HG03469 (cell line): ENCODE results near the gene ARL5A.

Experiments used
- ATAC-seq: cut with Tn5 transposase; IDR thresholded peaks from one replicate; pipeline ENCODE4 v1.9.1; 2021; ENCODE audit warnings: mild to moderate bottlenecking, moderate library complexity, moderate number of reproducible peaks; ENCODE audit not compliant: unreplicated experiment

The ARL5A gene

GRCh38 chr2:151841047-151841424 is 12.8 kb upstream of the ARL5A start:
- ATAC-seq = no peak

- peak; percentile 99 for ATAC-seq
These were observed 12.2 kb upstream of the ARL5A start for GRCh38 chr2:151840216-151841046.

GRCh38 chr2:151837926-151838325 is 9.7 kb upstream of the ARL5A start:
- no peak for ATAC-seq

GRCh38 chr2:151833984-151834383 is 5.8 kb upstream of the ARL5A start:
- peak; percentile 62 for ATAC-seq

GRCh38 chr2:151830961-151831360 is 2.7 kb upstream of the ARL5A start:
- no peak for ATAC-seq

GRCh38 chr2:151828890-151829324 is 686 bp upstream of the ARL5A start:
- no peak for ATAC-seq

- ATAC-seq = peak; percentile 2
These were observed 568 bp downstream of the ARL5A start for GRCh38 chr2:151827564-151828142.

GRCh38 chr2:151826737-151827157 is 1.5 kb downstream of the ARL5A start:
- ATAC-seq = no peak

- ATAC-seq = no peak
These were observed 3.3 kb downstream of the ARL5A start for GRCh38 chr2:151824886-151825285.

- ATAC-seq = no peak
These were observed 4.6 kb downstream of the ARL5A start for GRCh38 chr2:151823651-151824050.

GRCh38 chr2:151819920-151820319 is 8.3 kb downstream of the ARL5A start:
- ATAC-seq = peak; percentile 74

- ATAC-seq = no peak
These were observed 10.3 kb downstream of the ARL5A start for GRCh38 chr2:151817929-151818328.

- no peak for ATAC-seq
These were observed 11.4 kb downstream of the ARL5A start for GRCh38 chr2:151816843-151817242.

- ATAC-seq = no peak
These were observed 12.3 kb downstream of the ARL5A start for GRCh38 chr2:151815821-151816489.

GRCh38 chr2:151810489-151810888 is 17.7 kb downstream of the ARL5A start:
- no peak for ATAC-seq

GRCh38 chr2:151809073-151809383 is 19.2 kb downstream of the ARL5A start:
- ATAC-seq = no peak

- ATAC-seq = no peak
These were observed 19.8 kb downstream of the ARL5A start for GRCh38 chr2:151808258-151809072.

GRCh38 chr2:151805961-151806360 is 22.3 kb downstream of the ARL5A start:
- no peak for ATAC-seq

- no peak for ATAC-seq
These were observed 22.9 kb downstream of the ARL5A start for GRCh38 chr2:151805343-151805742.

- no peak for ATAC-seq
These were observed 24.4 kb downstream of the ARL5A start for GRCh38 chr2:151803811-151804210.

GRCh38 chr2:151802315-151802714 is 25.9 kb downstream of the ARL5A start:
- ATAC-seq = no peak
